K562 (cell line): Measurements from ENCODE around the gene TTC23L. TPM values are rescaled to one million over a fixed set of nuclear protein-coding genes. Genes with fewer than 3 reads are reported as not detected.

Experiments used
- ATAC-seq: fragments of 200-7000 bp; cut with Tn5 transposase; 3 replicates; pipeline ENCODE4 v1.9.1; 2020; ENCODE audit warnings: moderate library complexity
- BruUV-seq: library from RNA; stranded (reverse); fragments of 400-500 nt; replicated peaks from 2 replicates; lab custom pipeline; 2021; lab: Mats Ljungman, UMichigan
- CTCF ChIA-PET: fragments of 300-600 bp; formaldehyde crosslinking; extraction: SDS; loops from one replicate; lab custom pipeline; 2021; ENCODE audit warnings: low intra/inter-chr PET ratio; lab: Yijun Ruan, JAX
- POLR2A ChIA-PET: fragments of 300-600, 350-650 bp; sonication (Branson Sonifier 250); formaldehyde crosslinking; extraction: SDS; loops from one replicate; lab custom pipeline; 2021; ENCODE audit warnings: antibody characterized with exemption, inconsistent platforms; lab: Yijun Ruan, JAX
- DNase-seq, 4 experiments: peaks; one replicate each; pipeline versions ENCODE4 v3.0.0 to v3.0.0-alpha.2; 2011 to 2018; ENCODE audit warnings: low spot score in 3 of 4, mixed read lengths in 3 of 4; ENCODE audit errors: extremely low read depth in 1 of 4
- FAIRE-seq: peaks from 2 replicates; lab custom pipeline; 2011; peaks lifted over from hg19 to GRCh38; lab: Jason Lieb, UNC
- H2AFZ ChIP-seq: 2 replicates; pipeline ENCODE4 v1.6.0; 2011; ENCODE audit warnings: low read depth, low read length, control low read depth, inconsistent platforms
- H3K27ac ChIP-seq: fragments of 200-600 bp; 3 replicates; pipeline ENCODE4 v1.8.0; 2011; ENCODE audit warnings: low read depth, mild to moderate bottlenecking, control low read depth, inconsistent platforms, low read length, moderate library complexity, mixed read lengths; ENCODE audit errors: extremely low read depth
- H3K27me3 ChIP-seq, 2 experiments: fragments of 300-600 bp in 1 of 2; 2 replicates in 1 of 2; 3 replicates in 1 of 2; pipeline versions ENCODE4 v1.6.0 to v1.8.0; 2011; ENCODE audit warnings: inconsistent platforms in 2 of 2, low read length in 2 of 2, mild to moderate bottlenecking in 1 of 2, mixed read lengths in 1 of 2, moderate library complexity in 1 of 2; ENCODE audit not compliant: control insufficient read depth in 2 of 2, insufficient read depth in 2 of 2
- H3K36me3 ChIP-seq: fragments of 300-600 bp; 3 replicates; pipeline ENCODE4 v1.8.0; 2011; ENCODE audit warnings: mild to moderate bottlenecking, low read length, inconsistent platforms; ENCODE audit not compliant: control insufficient read depth, insufficient read depth
- H3K4me1 ChIP-seq, 2 experiments: fragments of 200-600 bp in 1 of 2; replicated peaks in 1 of 2; 2 replicates in 1 of 2; 3 replicates in 1 of 2; pipeline versions ENCODE4 v1.5.1 to v1.8.0; 2011; ENCODE audit warnings: inconsistent platforms in 2 of 2, low read length in 2 of 2, mild to moderate bottlenecking in 1 of 2, mixed read lengths in 1 of 2, moderate library complexity in 1 of 2; ENCODE audit not compliant: control insufficient read depth in 2 of 2, insufficient read depth in 2 of 2
- H3K4me2 ChIP-seq: 2 replicates; pipeline ENCODE4 v1.6.1; 2011; ENCODE audit warnings: low read length, control low read depth, inconsistent platforms, mixed read lengths; ENCODE audit not compliant: insufficient read depth
- H3K4me3 ChIP-seq: fragments of 200-600 bp; sonication (generic), shearing (Covaris generic); 2 replicates; pipeline ENCODE4 v1.5.1; 2016; ENCODE audit warnings: control low read depth, inconsistent platforms
- H3K79me2 ChIP-seq: fragments of 200-600 bp; 3 replicates; pipeline ENCODE4 v1.8.0; 2011; ENCODE audit warnings: low read length, inconsistent platforms; ENCODE audit not compliant: control insufficient read depth, insufficient read depth
- H3K9ac ChIP-seq, 2 experiments: 2 replicates each; pipeline versions ENCODE4 v1.6.0 to v1.6.1; 2011; ENCODE audit warnings: low read depth in 2 of 2, low read length in 2 of 2, control low read depth in 1 of 2, inconsistent platforms in 1 of 2, mild to moderate bottlenecking in 1 of 2, mixed read lengths in 1 of 2; ENCODE audit not compliant: insufficient read depth in 1 of 2
- H3K9me1 ChIP-seq: one replicate; pipeline ENCODE4 v1.6.0; 2011; ENCODE audit warnings: inconsistent platforms, mild to moderate bottlenecking, low read length, moderate library complexity; ENCODE audit not compliant: control insufficient read depth, insufficient read depth
- H3K9me3 ChIP-seq: replicated peaks from 2 replicates; pipeline ENCODE4 v1.5.1; 2011; ENCODE audit warnings: low read depth, low read length, inconsistent platforms; ENCODE audit not compliant: control insufficient read depth, insufficient read depth
- H4K20me1 ChIP-seq: replicated peaks from 2 replicates; pipeline ENCODE4 v1.6.1; 2011; ENCODE audit warnings: low read length, inconsistent platforms, mixed read lengths; ENCODE audit not compliant: control insufficient read depth, insufficient read depth
- E2F8 ChIP-seq: fragments of 450-650 bp; IDR thresholded peaks from 2 replicates; pipeline ENCODE4 v1.7.1; 2018; ENCODE audit warnings: mild to moderate bottlenecking, low read depth; ENCODE audit not compliant: partially characterized antibody
- ZNF316 ChIP-seq: fragments of 450-650 bp; IDR thresholded peaks from 2 replicates; pipeline ENCODE4 v1.6.1; 2016
- WGBS: fragments of 100-300 bp; shearing (Covaris generic); methylation state at CpG from one replicate; pipeline ENCODE4 v1.1.6; 2016; ENCODE audit warnings: low coverage, mixed read lengths; ENCODE audit not compliant: insufficient coverage; ENCODE audit errors: missing lambda C conversion rate; 5-methylcytosine and 5-hydroxymethylcytosine counted together
- in situ Hi-C: fragments of 300-500 bp; cut with MboI; formaldehyde crosslinking; loops from 4 replicates; pipeline ENCODE4 v1.15.0; 2018; ENCODE audit warnings: inconsistent platforms, mixed read lengths
- intact Hi-C: fragments of 100-400 bp; cut with micrococcal nuclease; formaldehyde crosslinking; loops from 2 replicates; pipeline ENCODE4 v1.14.2; 2022
- polyA plus RNA-seq, 8 experiments: library from polyadenylated mRNA; depleted of rRNA in 4 of 8; stranded (reverse) in 5 of 8; unstranded in 3 of 8; fragments of >200 nt; fragmentation: Nextera tagmentation in 2 of 8; fragmentation: Illumina TruSeq in 1 of 8; extraction: Ambion mirVana in 2 of 8; extraction: Trizol in 1 of 8; gene quantifications; 2 replicates each; pipeline versions ENCODE4 v1.2.1 to v1.2.3, GENCODE V29; 2011 to 2014; ENCODE audit warnings: inconsistent platforms in 1 of 8, missing spikeins in 1 of 8
- total RNA-seq, 7 experiments: library from RNA; depleted of rRNA in 6 of 7; stranded (reverse); fragments of >200 nt in 6 of 7; fragmentation: Illumina TruSeq in 2 of 7; extraction: Trizol in 2 of 7; gene quantifications; 2 replicates each; pipeline versions ENCODE4 v1.2.1 to v1.2.3, GENCODE V29; 2011 to 2021; ENCODE audit warnings: low replicate concordance in 1 of 7

Gene TTC23L
- total and polyA plus RNA-seq, 9 of the 15 experiments (the other 6 are each of a cell fraction or from before 2014, with no cell fraction given): 0.03 to 0.32 (median 0.14) TPM; not detected in 2

GRCh38 chr5:34932947-34933346, 94.0 kb downstream of the TTC23L start:
- peaks cover 60% of the 10 kb centered on the region for H3K79me2 ChIP-seq
- POLR2A ChIA-PET: interaction anchor here (1.0 to 2.2 kb wide), 5 partner anchors 8 to 18 kb away, joined by 3 to 6 read pairs (median 5); partner anchors contain the start of genes BRIX1 and RAD1

More at GRCh38 chr5:34932947-34933346, 94.0 kb downstream of the TTC23L start:
- WGBS: 96% methylated on average over 2 of the region's 2 CpGs
- H3K36me3 ChIP-seq: peaks cover 63% of the 10 kb centered on the region
- H2AFZ ChIP-seq: no peak overlapping the region
- peaks cover 9 to 18% of the 10 kb centered on the region in 2 experiments; a peak in 4 of 5 replicates for H3K4me1 ChIP-seq
- H3K9me3 ChIP-seq: no peaks in the 10 kb centered on the region
- H4K20me1 ChIP-seq: no peaks in the 10 kb centered on the region
- H3K27me3 ChIP-seq: no peaks in the 10 kb centered on the region
- no TSS peak for BruUV-seq
- H3K9me1 ChIP-seq: no peaks in the 10 kb centered on the region
- no peak for DNase-seq
- H3K27ac ChIP-seq: no peak overlapping the region
- intact Hi-C loops: no loop called here
- CTCF ChIA-PET: no interaction called here
- in situ Hi-C loops: no loop called here
- H3K9ac ChIP-seq: no peak overlapping the region
- no peak for FAIRE-seq
- ATAC-seq: no peak
- H3K4me2 ChIP-seq: no peak overlapping the region
- H3K4me3 ChIP-seq: no peak overlapping the region
- TF ChIP-seq ZNF316 (peak; percentile 86), E2F8 (no peak)
